ENCODE data around the gene TMSB4X.
"Not testable (repeated sequence)": the region's sequence is repeated elsewhere in the genome, so short reads cannot be mapped to it uniquely, and the experiment has no call there.

TMSB4X gene

GRCh38 chrX:12972878-12973560 is 1.9 kb upstream of the TMSB4X start:
- DNase-seq (ENCODE audit: low spot score in 2 of 2) (no peak), ATAC-seq (replicated peaks; ENCODE audit: extremely low read depth, poor library complexity, severe bottlenecking) (no peak)
- H3K27me3 Mint-ChIP-seq: no peaks in the 10 kb centered on the region
- H3K4me1 Mint-ChIP-seq: peaks cover 37% of the 10 kb centered on the region
- peak overlapping the region; percentile 92 for H3K4me3 Mint-ChIP-seq
- no peaks in the 10 kb centered on the region for H3K9me3 Mint-ChIP-seq
- peaks cover 50% of the 10 kb centered on the region for H3K36me3 Mint-ChIP-seq (ENCODE audit: insufficient read depth)
- H3K27ac Mint-ChIP-seq (ENCODE audit: low read depth): peak overlapping the region; percentile 99

DNA sequence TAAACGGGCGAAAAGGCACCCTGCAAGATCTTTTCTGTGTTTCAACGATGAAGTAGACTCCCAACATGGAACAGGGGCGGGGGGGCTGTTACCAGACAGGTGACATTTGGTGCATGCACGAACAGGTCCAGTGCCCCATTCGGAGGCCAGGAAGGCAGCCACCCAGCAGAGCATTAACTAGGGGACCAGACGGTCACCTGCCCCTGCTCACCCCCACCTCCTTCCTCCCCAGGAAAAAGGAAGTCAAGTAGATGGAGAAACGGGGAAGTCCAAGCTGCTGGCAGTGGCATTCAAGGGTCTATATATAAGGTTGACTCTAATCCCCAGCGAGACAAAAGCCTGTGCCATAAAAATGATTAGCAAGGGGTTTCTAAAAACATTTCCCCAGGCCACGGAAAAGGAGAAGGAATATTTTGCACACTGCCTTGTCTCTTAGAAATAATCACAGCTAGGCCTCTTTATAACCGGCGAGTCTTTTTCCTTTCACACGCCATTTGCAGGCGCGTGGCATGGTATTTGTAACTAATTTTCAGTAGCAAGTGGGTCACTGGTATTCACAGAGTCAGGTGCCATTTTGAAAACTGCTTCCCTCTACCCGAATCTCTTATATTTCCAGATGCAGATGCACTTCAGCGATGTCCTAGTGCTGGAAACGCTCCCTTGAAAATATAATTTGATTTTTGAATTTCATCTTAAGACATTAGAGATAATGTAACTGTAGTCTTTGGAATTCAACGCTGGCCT is 1.2 kb upstream of the TMSB4X start:
- H3K4me3 Mint-ChIP-seq: peak overlapping the region; percentile 92
- peaks cover 58% of the 10 kb centered on the region for H3K36me3 Mint-ChIP-seq (ENCODE audit: insufficient read depth)

DNA sequence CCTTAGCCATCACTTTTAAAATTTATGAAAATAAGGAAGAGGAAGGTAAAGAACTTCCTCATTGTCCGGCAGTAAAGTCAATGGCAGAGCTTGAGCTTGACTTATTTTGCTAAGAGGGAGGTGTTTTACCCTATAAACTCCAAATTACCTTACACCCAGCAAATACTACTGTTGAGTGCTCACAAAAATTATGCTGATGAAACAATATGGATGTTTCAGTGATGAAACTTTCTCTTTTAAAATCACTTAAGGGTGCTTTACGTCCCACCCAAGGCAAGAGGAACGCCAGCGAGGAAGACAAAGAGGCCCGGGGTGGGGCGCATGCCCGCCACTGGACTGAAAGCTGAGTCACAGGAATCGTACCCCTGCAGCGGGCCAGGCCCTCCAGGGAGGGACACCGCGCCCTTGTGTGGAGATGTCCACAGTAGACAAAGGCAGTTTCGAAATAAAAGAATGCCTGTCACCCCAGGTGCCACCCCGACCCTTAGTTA is 560 bp upstream of the TMSB4X start:
- peak overlapping the region; percentile 92 for H3K4me3 Mint-ChIP-seq
- peak overlapping the region; percentile 99 for H3K27ac Mint-ChIP-seq (ENCODE audit: low read depth)
- H3K4me1 Mint-ChIP-seq: peaks cover 45% of the 10 kb centered on the region
- peaks cover 59% of the 10 kb centered on the region for H3K36me3 Mint-ChIP-seq (ENCODE audit: insufficient read depth)
- DNase-seq (ENCODE audit: low spot score in 2 of 2): no peak
- no peaks in the 10 kb centered on the region for H3K27me3 Mint-ChIP-seq
- no peak for ATAC-seq (replicated peaks; ENCODE audit: extremely low read depth, poor library complexity, severe bottlenecking)
- no peaks in the 10 kb centered on the region for H3K9me3 Mint-ChIP-seq

More for the DNA sequence above, 1.2 kb upstream of the TMSB4X start:
- ATAC-seq (replicated peaks; ENCODE audit: extremely low read depth, poor library complexity, severe bottlenecking): no peak
- Mint-ChIP-seq H3K27ac (ENCODE audit: low read depth) (peak overlapping the region; percentile 99), H3K27me3 (no peaks in the 10 kb centered on the region), H3K4me1 (peaks cover 40% of the 10 kb centered on the region), H3K9me3 (no peaks in the 10 kb centered on the region)
- DNase-seq (ENCODE audit: low spot score in 2 of 2): no peak

- DNase-seq (ENCODE audit: low spot score in 2 of 2) (no peak), ATAC-seq (replicated peaks; ENCODE audit: extremely low read depth, poor library complexity, severe bottlenecking) (no peak)
- H3K27ac Mint-ChIP-seq (ENCODE audit: low read depth): peak overlapping the region; percentile 99
- peak overlapping the region; percentile 92 for H3K4me3 Mint-ChIP-seq
- peaks cover 44% of the 10 kb centered on the region for H3K4me1 Mint-ChIP-seq
- no peaks in the 10 kb centered on the region for H3K9me3 Mint-ChIP-seq
- peaks cover 59% of the 10 kb centered on the region for H3K36me3 Mint-ChIP-seq (ENCODE audit: insufficient read depth)
- H3K27me3 Mint-ChIP-seq: no peaks in the 10 kb centered on the region
Measured at GRCh38 chrX:12975670-12975965, 708 bp downstream of the TMSB4X start.

DNA sequence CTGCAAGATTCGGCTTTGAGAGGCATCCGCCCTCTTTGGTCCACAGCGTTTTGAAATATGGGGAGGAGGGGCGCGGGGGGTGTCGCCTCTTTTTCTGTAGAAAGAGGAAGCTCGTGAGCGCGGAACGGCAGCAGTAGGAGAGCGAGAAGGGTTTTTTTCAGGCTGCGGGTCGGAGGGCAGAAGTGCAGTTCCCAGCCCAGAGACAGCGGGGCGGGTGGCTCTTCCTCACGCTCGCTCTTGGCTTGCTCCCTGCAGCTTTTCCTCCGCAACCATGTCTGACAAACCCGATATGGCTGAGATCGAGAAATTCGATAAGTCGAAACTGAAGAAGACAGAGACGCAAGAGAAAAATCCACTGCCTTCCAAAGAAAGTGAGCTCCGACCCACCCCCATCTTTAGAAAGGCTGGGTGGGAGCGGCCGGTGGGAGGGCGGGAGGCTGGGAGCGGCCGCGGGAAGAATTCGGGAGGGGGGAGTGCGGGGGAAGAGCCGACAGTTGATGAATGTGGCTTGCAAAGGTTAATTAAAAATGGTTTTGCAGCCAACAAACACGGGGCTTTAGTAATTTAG is 1.2 kb downstream of the TMSB4X start:
- no peak for ATAC-seq (replicated peaks; ENCODE audit: extremely low read depth, poor library complexity, severe bottlenecking)
- DNase-seq (ENCODE audit: low spot score in 2 of 2): no peak

DNA sequence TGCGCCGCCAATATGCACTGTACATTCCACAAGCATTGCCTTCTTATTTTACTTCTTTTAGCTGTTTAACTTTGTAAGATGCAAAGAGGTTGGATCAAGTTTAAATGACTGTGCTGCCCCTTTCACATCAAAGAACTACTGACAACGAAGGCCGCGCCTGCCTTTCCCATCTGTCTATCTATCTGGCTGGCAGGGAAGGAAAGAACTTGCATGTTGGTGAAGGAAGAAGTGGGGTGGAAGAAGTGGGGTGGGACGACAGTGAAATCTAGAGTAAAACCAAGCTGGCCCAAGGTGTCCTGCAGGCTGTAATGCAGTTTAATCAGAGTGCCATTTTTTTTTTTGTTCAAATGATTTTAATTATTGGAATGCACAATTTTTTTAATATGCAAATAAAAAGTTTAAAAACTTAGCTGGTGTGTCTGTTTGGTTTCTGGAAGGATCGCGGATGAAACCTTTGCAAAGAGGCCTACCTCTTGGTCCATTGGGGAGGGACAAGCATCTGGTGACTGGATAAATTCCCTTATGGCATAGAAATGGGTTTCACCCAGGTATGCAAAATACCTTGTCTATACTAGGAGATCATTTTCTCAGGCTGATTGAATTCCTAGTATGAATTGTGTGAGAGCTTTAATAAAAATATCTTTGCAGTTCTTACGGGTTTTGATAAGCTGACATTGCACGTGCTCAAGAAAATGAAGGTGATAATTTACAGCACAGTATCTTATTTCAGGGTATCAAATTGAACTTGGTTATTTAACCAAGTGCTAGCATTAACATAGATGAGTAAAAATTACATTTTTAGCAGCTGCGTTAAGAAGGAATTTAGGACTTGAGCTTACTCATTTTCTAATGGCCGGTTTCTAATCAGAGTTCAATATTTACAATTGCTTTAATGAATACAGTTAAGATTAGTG is 2.2 kb downstream of the TMSB4X start:
- not testable (repeated sequence) for H3K27me3 Mint-ChIP-seq; ATAC-seq (replicated peaks; ENCODE audit: extremely low read depth, poor library complexity, severe bottlenecking); DNase-seq (ENCODE audit: low spot score in 2 of 2); H3K9me3 Mint-ChIP-seq
- H3K4me3 Mint-ChIP-seq: peak overlapping the region; percentile 92
- peaks cover 54% of the 10 kb centered on the region for H3K36me3 Mint-ChIP-seq (ENCODE audit: insufficient read depth)
- peak overlapping the region; percentile 99 for H3K27ac Mint-ChIP-seq (ENCODE audit: low read depth)
- peaks cover 38% of the 10 kb centered on the region for H3K4me1 Mint-ChIP-seq

More for the DNA sequence above, 1.2 kb downstream of the TMSB4X start:
- H3K4me3 Mint-ChIP-seq: peak overlapping the region; percentile 92
- H3K9me3 Mint-ChIP-seq: no peaks in the 10 kb centered on the region
- peaks cover 40% of the 10 kb centered on the region for H3K4me1 Mint-ChIP-seq
- peaks cover 54% of the 10 kb centered on the region for H3K36me3 Mint-ChIP-seq (ENCODE audit: insufficient read depth)
- H3K27me3 Mint-ChIP-seq: no peaks in the 10 kb centered on the region
- peak overlapping the region; percentile 99 for H3K27ac Mint-ChIP-seq (ENCODE audit: low read depth)

DNA sequence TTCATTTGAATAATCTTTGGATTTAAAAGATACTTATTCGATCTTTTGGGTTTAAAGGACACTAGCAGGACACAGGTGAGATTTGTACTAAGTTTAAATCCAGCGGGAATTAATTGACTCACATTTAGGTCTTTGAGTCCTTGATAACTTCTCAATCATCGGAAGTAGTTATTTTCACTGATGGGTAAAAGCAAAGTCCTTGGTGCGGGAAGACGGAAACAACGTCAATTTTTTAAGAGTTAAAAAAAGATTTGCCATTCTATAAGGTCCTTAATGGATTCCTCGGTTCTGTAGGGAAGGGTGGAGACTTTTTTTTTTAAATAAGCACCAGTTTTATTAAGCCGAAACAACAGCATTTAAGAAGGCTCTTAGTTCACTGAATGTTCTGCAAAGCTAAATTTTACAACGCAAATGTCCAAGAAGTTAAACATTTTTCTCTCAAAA is 2.9 kb downstream of the TMSB4X start:
- no peaks in the 10 kb centered on the region for H3K9me3 Mint-ChIP-seq
- H3K4me1 Mint-ChIP-seq: peaks cover 38% of the 10 kb centered on the region
- peaks cover 54% of the 10 kb centered on the region for H3K36me3 Mint-ChIP-seq (ENCODE audit: insufficient read depth)
- ATAC-seq (replicated peaks; ENCODE audit: extremely low read depth, poor library complexity, severe bottlenecking) (no peak), DNase-seq (ENCODE audit: low spot score in 2 of 2) (no peak)
- H3K27me3 Mint-ChIP-seq: no peaks in the 10 kb centered on the region
- H3K4me3 Mint-ChIP-seq: peak overlapping the region; percentile 92
- peak overlapping the region; percentile 99 for H3K27ac Mint-ChIP-seq (ENCODE audit: low read depth)

GRCh38 chrX:12978205-12979025 is 3.5 kb downstream of the TMSB4X start:
- Mint-ChIP-seq H3K27ac (ENCODE audit: low read depth) (peak overlapping the region; percentile 99), H3K4me1 (peaks cover 38% of the 10 kb centered on the region), H3K27me3 (no peaks in the 10 kb centered on the region), H3K36me3 (ENCODE audit: insufficient read depth) (peaks cover 53% of the 10 kb centered on the region), H3K4me3 (peak overlapping the region; percentile 92), H3K9me3 (no peaks in the 10 kb centered on the region)
- peak; percentile 77 for ATAC-seq (replicated peaks; ENCODE audit: extremely low read depth, poor library complexity, severe bottlenecking)
- DNase-seq (ENCODE audit: low spot score in 2 of 2): peak in 1 of 2 donors; percentile 66

DNA sequence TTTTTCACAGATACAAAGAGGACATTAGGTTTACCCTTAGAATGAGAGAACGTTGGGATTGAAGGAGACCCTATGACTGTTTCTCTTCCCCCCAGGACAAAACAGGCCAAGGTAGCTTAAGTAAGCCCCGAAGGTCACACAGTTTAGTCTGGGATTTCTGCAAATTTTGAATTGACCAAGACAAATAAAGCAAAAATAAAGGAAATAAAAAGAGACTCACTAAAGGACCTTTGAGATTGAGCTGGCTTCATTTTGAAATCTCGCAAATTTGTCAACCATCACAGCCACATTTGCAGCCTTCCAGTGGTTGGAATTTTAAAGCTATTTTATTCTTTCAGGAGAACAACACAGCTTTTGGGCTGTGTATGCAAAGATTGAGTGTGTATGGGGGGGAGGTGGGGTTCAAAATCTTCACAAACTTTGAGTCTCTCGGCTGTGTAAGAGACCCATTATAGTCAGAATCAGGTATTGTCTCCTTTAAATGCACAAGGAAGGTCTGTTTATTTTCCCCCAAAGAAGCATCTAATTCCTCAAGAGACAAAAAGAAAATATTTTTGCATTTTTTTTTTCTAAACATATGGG is 4.2 kb downstream of the TMSB4X start:
- DNase-seq (ENCODE audit: low spot score in 2 of 2) (no peak), ATAC-seq (replicated peaks; ENCODE audit: extremely low read depth, poor library complexity, severe bottlenecking) (no peak)
- peaks cover 42% of the 10 kb centered on the region for H3K4me1 Mint-ChIP-seq
- no peaks in the 10 kb centered on the region for H3K27me3 Mint-ChIP-seq
- H3K9me3 Mint-ChIP-seq: no peaks in the 10 kb centered on the region
- peak overlapping the region; percentile 92 for H3K4me3 Mint-ChIP-seq
- peak overlapping the region; percentile 99 for H3K27ac Mint-ChIP-seq (ENCODE audit: low read depth)
- peaks cover 50% of the 10 kb centered on the region for H3K36me3 Mint-ChIP-seq (ENCODE audit: insufficient read depth)

GRCh38 chrX:12979616-12980015 is 4.7 kb downstream of the TMSB4X start:
- Mint-ChIP-seq H3K36me3 (ENCODE audit: insufficient read depth) (peaks cover 45% of the 10 kb centered on the region), H3K9me3 (no peaks in the 10 kb centered on the region), H3K4me3 (peak overlapping the region; percentile 92), H3K27me3 (no peaks in the 10 kb centered on the region), H3K4me1 (peaks cover 47% of the 10 kb centered on the region), H3K27ac (ENCODE audit: low read depth) (peak overlapping the region; percentile 99)
- ATAC-seq (replicated peaks; ENCODE audit: extremely low read depth, poor library complexity, severe bottlenecking) (no peak), DNase-seq (ENCODE audit: low spot score in 2 of 2) (no peak)

GRCh38 chrX:12980039-12980438 is 5.1 kb downstream of the TMSB4X start:
- not testable (repeated sequence) for H3K9me3 Mint-ChIP-seq; H3K27me3 Mint-ChIP-seq; ATAC-seq (replicated peaks; ENCODE audit: extremely low read depth, poor library complexity, severe bottlenecking); DNase-seq (ENCODE audit: low spot score in 2 of 2)
- peak overlapping the region; percentile 99 for H3K27ac Mint-ChIP-seq (ENCODE audit: low read depth)
- peaks cover 51% of the 10 kb centered on the region for H3K4me1 Mint-ChIP-seq
- peaks cover 41% of the 10 kb centered on the region for H3K36me3 Mint-ChIP-seq (ENCODE audit: insufficient read depth)
- peak overlapping the region; percentile 92 for H3K4me3 Mint-ChIP-seq
